ENCODE measurements around the gene FAM184B. TPM values are rescaled to one million over a fixed set of nuclear protein-coding genes. Genes with fewer than 3 reads are reported as not detected.

Gene FAM184B
- total RNA-seq, 1 experiment from 2014 or later = 0.07 TPM

DNA sequence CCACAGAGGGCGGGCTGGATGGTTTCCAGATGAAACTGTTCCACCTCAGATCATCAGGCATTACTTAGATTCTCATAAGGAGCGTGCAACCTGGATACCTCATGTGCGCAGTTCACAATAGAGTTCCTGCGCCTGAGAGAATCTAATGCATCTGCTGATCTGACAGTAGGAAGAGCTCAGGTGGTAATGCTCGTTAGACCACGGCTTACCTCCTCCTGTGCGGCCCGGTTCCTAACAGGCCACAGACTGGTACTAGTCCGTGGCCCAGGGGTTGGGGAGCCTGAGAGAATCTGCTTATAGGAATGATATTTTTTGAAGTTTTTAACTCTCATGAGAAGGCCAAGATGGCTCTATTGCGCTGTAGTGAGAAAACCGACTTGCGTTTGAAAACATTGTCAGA lies 34.7 kb upstream of the FAM184B start:
- ATAC-seq (no peak), DNase-seq (ENCODE audit: low read depth, low spot score) (no peak)
- no peak overlapping the region for H2AFZ ChIP-seq (ENCODE audit: low read depth, low read length, poor library complexity, severe bottlenecking)
- intact Hi-C loops (cut with micrococcal nuclease) = no loop called here
- POLR2A ChIA-PET = no interaction called here
- CTCF ChIA-PET = interaction anchor here (1.2 to 1.3 kb wide), 3 partner anchors 9 to 777 kb away, joined by 3 to 8 read pairs (median 6); no protein-coding TSS in a partner anchor
- H3K79me2 ChIP-seq (ENCODE audit: insufficient read depth, low read length) = peaks cover 100% of the 10 kb centered on the region
- BruUV-seq (replicated peaks) = no TSS peak
- H3K27me3 ChIP-seq (ENCODE audit: insufficient read depth, low read length) = no peaks in the 10 kb centered on the region
- H3K36me3 ChIP-seq (ENCODE audit: control insufficient read depth in 1 of 2, insufficient read depth in 2 of 2, low read length in 2 of 2) = peaks cover 26 to 34% of the 10 kb centered on the region in 2 experiments; a peak in 3 of 4 replicates
- RAD21 ChIA-PET (ENCODE audit: low non-redundant PET in 1 of 2, low total read pairs in 2 of 2, uncharacterized antibody in 2 of 2, unreplicated experiment in 2 of 2) = no interaction called here
- H3K4me2 ChIP-seq (ENCODE audit: low read length) = no peak overlapping the region
- no peak overlapping the region for H3K27ac ChIP-seq (ENCODE audit: low read depth, low read length)
- no peaks in the 10 kb centered on the region for H3K9me3 ChIP-seq (ENCODE audit: control insufficient read depth in 1 of 2, insufficient read depth in 1 of 2, low read depth in 1 of 2, low read length in 2 of 2)
- no peak overlapping the region for H3K9ac ChIP-seq (ENCODE audit: low read length)
- TF ChIP-seq TCF7L2 (IDR thresholded peaks at IDR 0.05; ENCODE audit: borderline replicate concordance, extremely low read depth, insufficient read depth, insufficient read length) (no peak), ZFX (IDR thresholded peaks at IDR 0.05) (no peak), RAD21 (IDR thresholded peaks at IDR 0.05; ENCODE audit: low read depth) (no peak), SP1 (IDR thresholded peaks at IDR 0.05; ENCODE audit: low read depth) (no peak), EGR1 (IDR thresholded peaks at IDR 0.05; ENCODE audit: low read depth) (no peak), EZH2phosphoT487 (IDR thresholded peaks at IDR 0.05; ENCODE audit: borderline replicate concordance) (no peak), CEBPB (IDR thresholded peaks at IDR 0.05; ENCODE audit: low read depth) (no peak), ZNF274 (IDR thresholded peaks at IDR 0.05; ENCODE audit: low read depth, low read length) (no peak), SRF (IDR thresholded peaks at IDR 0.05; ENCODE audit: low read depth) (no peak)
- TF ChIP-seq, protein P1, sequence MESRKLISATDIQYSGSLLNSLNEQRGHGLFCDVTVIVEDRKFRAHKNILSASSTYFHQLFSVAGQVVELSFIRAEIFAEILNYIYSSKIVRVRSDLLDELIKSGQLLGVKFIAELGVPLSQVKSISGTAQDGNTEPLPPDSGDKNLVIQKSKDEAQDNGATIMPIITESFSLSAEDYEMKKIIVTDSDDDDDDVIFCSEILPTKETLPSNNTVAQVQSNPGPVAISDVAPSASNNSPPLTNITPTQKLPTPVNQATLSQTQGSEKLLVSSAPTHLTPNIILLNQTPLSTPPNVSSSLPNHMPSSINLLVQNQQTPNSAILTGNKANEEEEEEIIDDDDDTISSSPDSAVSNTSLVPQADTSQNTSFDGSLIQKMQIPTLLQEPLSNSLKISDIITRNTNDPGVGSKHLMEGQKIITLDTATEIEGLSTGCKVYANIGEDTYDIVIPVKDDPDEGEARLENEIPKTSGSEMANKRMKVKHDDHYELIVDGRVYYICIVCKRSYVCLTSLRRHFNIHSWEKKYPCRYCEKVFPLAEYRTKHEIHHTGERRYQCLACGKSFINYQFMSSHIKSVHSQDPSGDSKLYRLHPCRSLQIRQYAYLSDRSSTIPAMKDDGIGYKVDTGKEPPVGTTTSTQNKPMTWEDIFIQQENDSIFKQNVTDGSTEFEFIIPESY (IDR thresholded peaks at IDR 0.05; ENCODE audit: extremely low read depth, insufficient replicate concordance, low read length) = no peak
- peaks cover 5 to 9% of the 10 kb centered on the region in 2 experiments; a peak in 2 of 4 replicates for H3K4me1 ChIP-seq (ENCODE audit: control insufficient read depth in 1 of 2, insufficient read depth in 2 of 2, low read length in 2 of 2)
- H3K4me3 ChIP-seq (replicated peaks in 1 of 2; ENCODE audit: low read depth in 1 of 2, low read length in 2 of 2) = no peak overlapping the region
- no peaks in the 10 kb centered on the region for H3K9me2 ChIP-seq (ENCODE audit: insufficient read depth)
- H4K20me1 ChIP-seq (ENCODE audit: insufficient read depth) = no peaks in the 10 kb centered on the region

Measured in HCT116 (cell line).